ENCODE data around the gene CYP27B1. TPM values are rescaled to one million over a fixed set of nuclear protein-coding genes. Genes with fewer than 3 reads are reported as not detected.

Gene CYP27B1
- total and polyA plus RNA-seq, 10 of the 15 experiments (the other 5 are each of a cell fraction or from before 2014, with no cell fraction given): 0.10 to 2.7 (median 1.1) TPM

GRCh38 chr12:57744194-57744776 is 22.6 kb downstream of the CYP27B1 start (continued):
- peak; percentile 98 for TF ChIP-seq CREM (IDR thresholded peaks at IDR 0.05; ENCODE audit: low read depth)
- TF ChIP-seq, protein P1, sequence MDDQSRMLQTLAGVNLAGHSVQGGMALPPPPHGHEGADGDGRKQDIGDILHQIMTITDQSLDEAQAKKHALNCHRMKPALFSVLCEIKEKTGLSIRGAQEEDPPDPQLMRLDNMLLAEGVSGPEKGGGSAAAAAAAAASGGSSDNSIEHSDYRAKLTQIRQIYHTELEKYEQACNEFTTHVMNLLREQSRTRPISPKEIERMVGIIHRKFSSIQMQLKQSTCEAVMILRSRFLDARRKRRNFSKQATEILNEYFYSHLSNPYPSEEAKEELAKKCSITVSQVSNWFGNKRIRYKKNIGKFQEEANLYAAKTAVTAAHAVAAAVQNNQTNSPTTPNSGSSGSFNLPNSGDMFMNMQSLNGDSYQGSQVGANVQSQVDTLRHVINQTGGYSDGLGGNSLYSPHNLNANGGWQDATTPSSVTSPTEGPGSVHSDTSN (IDR thresholded peaks at IDR 0.05; ENCODE audit: insufficient replicate concordance, low read depth, low read length): no peak
- no peak for TF ChIP-seq PAX8 (IDR thresholded peaks at IDR 0.05)
- no peak for TF ChIP-seq FOXK2 (IDR thresholded peaks at IDR 0.05)
- peak; percentile 43; the same call in 1 of the 2 replicates for TF ChIP-seq MTA2 (IDR thresholded peaks at IDR 0.05; ENCODE audit: low read depth)
- no peak for TF ChIP-seq MYC (IDR thresholded peaks at IDR 0.05; ENCODE audit: insufficient read depth, insufficient read length, insufficient replicate concordance, low read length, severe bottlenecking)
- no peak for TF ChIP-seq ZNF207 (IDR thresholded peaks at IDR 0.05; ENCODE audit: borderline replicate concordance)
- TF ChIP-seq ZNF217 (IDR thresholded peaks at IDR 0.05): 0 out of 2 replicates have a peak, but pooled peaks have one; percentile 19
- 0 out of 3 replicates have a peak, but pooled peaks of 1 of the 2 experiments have one; percentile 12 for TF ChIP-seq EGR1 (IDR thresholded peaks at IDR 0.05; ENCODE audit: borderline replicate concordance in 1 of 2, low read depth in 2 of 2, low read length in 2 of 2)
- no peak for TF ChIP-seq POLR2AphosphoS2 (IDR thresholded peaks at IDR 0.05; ENCODE audit: low read depth, low read length)
- TF ChIP-seq NBN (IDR thresholded peaks at IDR 0.05): peak; percentile 97
- no peak for TF ChIP-seq KLF5 (IDR thresholded peaks at IDR 0.05; ENCODE audit: partially characterized antibody)
- no peak for TF ChIP-seq POLR2A (IDR thresholded peaks at IDR 0.05; ENCODE audit: low read depth, low read length)
- no peak for TF ChIP-seq TCF3 (IDR thresholded peaks at IDR 0.05; ENCODE audit: borderline replicate concordance, insufficient read depth, low read depth, low read length)

Data from GM12878 (cell line).